Right lobe of liver (tissue), 4 donors: ENCODE data around the gene ENOPH1.

ENCODE experiments used
- CTCF ChIP-seq, 4 donors: fragments of 200-600 bp in 3 of 4; fragments of 450-650 bp in 1 of 4; IDR thresholded peaks; one replicate each; pipeline versions ENCODE4 v1.5.1 to v1.8.0; 2016 to 2022; ENCODE audit warnings: antibody characterized with exemption in 4 of 4, mild to moderate bottlenecking in 2 of 4
- POLR2A ChIP-seq: fragments of 450-650 bp; IDR thresholded peaks from one replicate; pipeline ENCODE4 v1.6.1; 2017; ENCODE audit warnings: antibody characterized with exemption, mild to moderate bottlenecking
- donor health status: DM: no; HTN: no; CAD: no.
- donor health status: DM: no; HTN: no; CAD: no.
- donor health status: DM: no; HTN: yes; CAD: no.

DNA sequence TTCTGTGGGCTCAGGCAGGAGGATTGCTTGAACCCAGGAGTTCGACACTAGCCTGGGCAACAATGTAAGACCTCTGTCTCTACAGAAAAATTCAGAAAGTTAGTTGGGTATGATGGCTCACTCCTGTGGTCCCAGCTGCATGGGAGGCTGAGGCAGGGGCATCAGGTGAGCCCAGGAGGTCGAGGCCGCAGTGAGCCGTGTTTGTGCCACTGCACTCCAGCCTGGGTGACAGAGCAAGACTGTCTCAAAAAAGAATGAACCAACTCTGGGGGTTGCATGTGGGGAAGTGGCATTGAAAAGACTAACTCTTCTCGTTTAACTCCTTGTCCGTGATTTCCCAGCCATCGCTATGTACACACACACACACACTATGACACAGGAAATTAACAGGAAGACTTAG lies 26.9 kb downstream of the ENOPH1 start:
- TF ChIP-seq CTCF (IDR thresholded peaks at IDR 0.05) = no peak
- no peak for TF ChIP-seq POLR2A
